SK-N-SH treated with all-trans-retinoic acid at 6 μM for 48 hours (cell line): ENCODE measurements around the gene CIC.
A peak's percentile ranks its signal among the peaks of the same experiment; 100 is the strongest.

ENCODE experiments used
- ARNTL ChIP-seq: fragments of 450-650 bp; formaldehyde crosslinking; IDR thresholded peaks from 2 replicates; pipeline ENCODE4 v1.5.0; 2020; ENCODE audit warnings: low read depth, mild to moderate bottlenecking, moderate library complexity, borderline replicate concordance
- BACH2 ChIP-seq: fragments of 250-450 bp; sonication (Bioruptor Pico); IDR thresholded peaks from 2 replicates; pipeline ENCODE4 v1.9.0; 2021; ENCODE audit warnings: mild to moderate bottlenecking, borderline replicate concordance
- CREB5 ChIP-seq: fragments of 250-450 bp; sonication (Bioruptor Pico); IDR thresholded peaks from 2 replicates; pipeline ENCODE4 v1.5.1; 2020; ENCODE audit warnings: low read depth, mild to moderate bottlenecking, moderate library complexity
- CSRNP3 ChIP-seq: fragments of 250-450 bp; sonication (Bioruptor Pico); IDR thresholded peaks from 2 replicates; pipeline ENCODE4 v1.5.1; 2021; ENCODE audit warnings: mild to moderate bottlenecking, moderate library complexity
- ESRRG ChIP-seq: fragments of 250-450 bp; sonication (Bioruptor Pico); IDR thresholded peaks from 2 replicates; pipeline ENCODE4 v1.6.1; 2021; ENCODE audit warnings: mild to moderate bottlenecking
- ISL1 ChIP-seq: fragments of 250-450 bp; sonication (Bioruptor Pico); IDR thresholded peaks from 2 replicates; pipeline ENCODE4 v2.1.2; 2022; ENCODE audit warnings: mild to moderate bottlenecking, moderate library complexity
- PATZ1 ChIP-seq: fragments of 250-450 bp; sonication (Bioruptor Pico); IDR thresholded peaks from 2 replicates; pipeline ENCODE4 v1.8.0; 2020; ENCODE audit warnings: mild to moderate bottlenecking, moderate library complexity, borderline replicate concordance
- POU6F1 ChIP-seq: fragments of 250-450 bp; sonication (Bioruptor Pico); IDR thresholded peaks from 2 replicates; pipeline ENCODE4 v1.8.0; 2021; ENCODE audit warnings: low read depth, mild to moderate bottlenecking, moderate library complexity, borderline replicate concordance
- RARB ChIP-seq: fragments of 250-450 bp; sonication (Bioruptor Pico); IDR thresholded peaks from 2 replicates; pipeline ENCODE4 v1.8.0; 2021; ENCODE audit warnings: mild to moderate bottlenecking, moderate library complexity
- TOX ChIP-seq: fragments of 250-450 bp; sonication (Bioruptor Pico); IDR thresholded peaks from 2 replicates; pipeline ENCODE4 v1.8.0; 2021; ENCODE audit warnings: mild to moderate bottlenecking, moderate library complexity, borderline replicate concordance
- ZFP3 ChIP-seq: fragments of 250-450 bp; sonication (Bioruptor Pico); IDR thresholded peaks from 2 replicates; pipeline ENCODE4 v1.5.0; 2020; ENCODE audit warnings: mild to moderate bottlenecking, moderate library complexity
- ZFP30 ChIP-seq: fragments of 450-650 bp; formaldehyde crosslinking; IDR thresholded peaks from 2 replicates; pipeline ENCODE4 v1.5.0; 2022; ENCODE audit warnings: mild to moderate bottlenecking, moderate library complexity
- ZNF70 ChIP-seq: fragments of 450-650 bp; formaldehyde crosslinking; IDR thresholded peaks from 2 replicates; pipeline ENCODE4 v1.5.0; 2020; ENCODE audit warnings: mild to moderate bottlenecking, moderate library complexity

GRCh38 chr19:42324655-42325307, 55.7 kb downstream of the CIC start:
- TF ChIP-seq ZFP3 (CRISPR knock-in tag): no peak
- TF ChIP-seq ARNTL (CRISPR knock-in tag): no peak
- no peak for TF ChIP-seq POU6F1 (CRISPR knock-in tag)
- no peak for TF ChIP-seq ISL1 (CRISPR knock-in tag)
- TF ChIP-seq ESRRG (CRISPR knock-in tag): no peak
- no peak for TF ChIP-seq TOX
- TF ChIP-seq CREB5 (CRISPR knock-in tag): no peak
- no peak for TF ChIP-seq PATZ1
- no peak for TF ChIP-seq ZNF70 (CRISPR knock-in tag)
- TF ChIP-seq CSRNP3 (CRISPR knock-in tag): peak; percentile 76; the same call in 1 of the 2 replicates
- no peak for TF ChIP-seq RARB (CRISPR knock-in tag)
- TF ChIP-seq ZFP30 (CRISPR knock-in tag): no peak
- TF ChIP-seq BACH2: no peak
